Stimulated activated CD8-positive, alpha-beta memory T cell treated with anti-CD3 and anti-CD28 coated beads, Interleukin-12 subunit alpha, Interleukin-12 subunit beta, amount 100 ng/mL, for 24 hours (primary cell): ENCODE data around the gene PLPPR1.

ENCODE experiments used
- DNase-seq: peaks from one replicate; pipeline ENCODE4 v3.0.0-alpha.2; 2020; ENCODE audit errors: extremely low read depth

The PLPPR1 gene

GRCh38 chr9:101047848-101048397, 19.4 kb downstream of the PLPPR1 start:
- DNase-seq: no peak

GRCh38 chr9:101050650-101051049, 22.1 kb downstream of the PLPPR1 start:
- DNase-seq: no peak

GRCh38 chr9:101054657-101055056, 26.1 kb downstream of the PLPPR1 start:
- DNase-seq: no peak

- no peak for DNase-seq
Measured at GRCh38 chr9:101055516-101055915, 27.0 kb downstream of the PLPPR1 start.

GRCh38 chr9:101062686-101063085, 34.2 kb downstream of the PLPPR1 start:
- DNase-seq: no peak

GRCh38 chr9:101063192-101063591, 34.7 kb downstream of the PLPPR1 start:
- DNase-seq: no peak

GRCh38 chr9:101064206-101064605, 35.7 kb downstream of the PLPPR1 start:
- no peak for DNase-seq

GRCh38 chr9:101065930-101066329, 37.4 kb downstream of the PLPPR1 start:
- DNase-seq: no peak

GRCh38 chr9:101068696-101069095, 40.2 kb downstream of the PLPPR1 start:
- no peak for DNase-seq

GRCh38 chr9:101072259-101072658, 43.7 kb downstream of the PLPPR1 start:
- DNase-seq: no peak

- DNase-seq: no peak
Measured at GRCh38 chr9:101073122-101073521, 44.6 kb downstream of the PLPPR1 start.

GRCh38 chr9:101081641-101082040, 53.1 kb downstream of the PLPPR1 start:
- DNase-seq: no peak

GRCh38 chr9:101083448-101084202, 55.1 kb downstream of the PLPPR1 start:
- DNase-seq: no peak

- DNase-seq: no peak
Measured at GRCh38 chr9:101087426-101087825, 58.9 kb downstream of the PLPPR1 start.

- DNase-seq: no peak
Measured at GRCh38 chr9:101092922-101093321, 64.4 kb downstream of the PLPPR1 start.

GRCh38 chr9:101093620-101094019, 65.1 kb downstream of the PLPPR1 start:
- DNase-seq: no peak

GRCh38 chr9:101094686-101095085, 66.2 kb downstream of the PLPPR1 start:
- DNase-seq: no peak

GRCh38 chr9:101097210-101097609, 68.7 kb downstream of the PLPPR1 start:
- DNase-seq: no peak

GRCh38 chr9:101098392-101098791, 69.9 kb downstream of the PLPPR1 start:
- no peak for DNase-seq

- no peak for DNase-seq
Measured at GRCh38 chr9:101114317-101114716, 85.8 kb downstream of the PLPPR1 start.

GRCh38 chr9:101115102-101115501, 86.6 kb downstream of the PLPPR1 start:
- no peak for DNase-seq

GRCh38 chr9:101117161-101117560, 88.6 kb downstream of the PLPPR1 start:
- DNase-seq: no peak

- DNase-seq: no peak
Measured at GRCh38 chr9:101119206-101119819, 90.8 kb downstream of the PLPPR1 start.
